SH-SY5Y (cell line): ENCODE measurements around the gene SLX4.

ENCODE experiments used
- GATA2 ChIP-seq: IDR thresholded peaks from 2 replicates; pipeline ENCODE4 v1.6.1; 2011; ENCODE audit warnings: mild to moderate bottlenecking, low read depth, low read length
- GATA3 ChIP-seq: IDR thresholded peaks from 2 replicates; pipeline ENCODE4 v1.6.1; 2011; ENCODE audit warnings: low read depth, mild to moderate bottlenecking, low read length, moderate library complexity

GRCh38 chr16:3645504-3646347 lies 34.3 kb upstream of the SLX4 start:
- TF ChIP-seq GATA2, result no peak
- TF ChIP-seq GATA3, result no peak
